K562 (cell line): ENCODE results near the gene DDX20. TPM values are rescaled to one million over a fixed set of nuclear protein-coding genes. Genes with fewer than 3 reads are reported as not detected.
A peak's percentile ranks its signal among the peaks of the same experiment; 100 is the strongest.

Experiments used
- ATF7 ChIP-seq: fragments of 450-650 bp; IDR thresholded peaks from 2 replicates; pipeline ENCODE4 v1.7.1; 2014; ENCODE audit warnings: mild to moderate bottlenecking, moderate library complexity
- CBX3 ChIP-seq, 2 experiments: IDR thresholded peaks; 1 replicate in 1 of 2; 2 replicates in 1 of 2; pipeline ENCODE4 v1.6.1; 2012; ENCODE audit warnings: inconsistent platforms in 2 of 2, low read length in 2 of 2, borderline replicate concordance in 1 of 2, control low read depth in 1 of 2
- HNRNPLL ChIP-seq: fragments of 200-400 bp; formaldehyde crosslinking; IDR thresholded peaks from 2 replicates; pipeline ENCODE4 v1.6.1; 2017; ENCODE audit warnings: low read length, low read depth, mild to moderate bottlenecking; ENCODE audit not compliant: poor library complexity, severe bottlenecking
- MCM7 ChIP-seq, 2 experiments: fragments of 450-650 bp; IDR thresholded peaks; 2 replicates each; pipeline ENCODE4 v1.6.1; 2016 to 2018
- NR2C2 ChIP-seq, 2 experiments: fragments of 200-800 bp in 1 of 2; sonication (Bioruptor generic) in 1 of 2; sonication (generic) in 1 of 2; formaldehyde crosslinking in 1 of 2; IDR thresholded peaks; 2 replicates each; pipeline versions ENCODE4 v1.6.1 to v1.8.0; 2016 to 2022; ENCODE audit warnings: mild to moderate bottlenecking in 1 of 2, missing compliant biosample characterization in 1 of 2, missing genetic modification characterization in 1 of 2, missing genetic modification reagents in 1 of 2
- PCBP1 ChIP-seq: fragments of 200-400 bp; formaldehyde crosslinking; IDR thresholded peaks from 2 replicates; pipeline ENCODE4 v1.6.1; 2018; ENCODE audit warnings: mild to moderate bottlenecking, low read depth, low read length; ENCODE audit not compliant: poor library complexity, severe bottlenecking
- ZBTB49 ChIP-seq: sonication (generic); formaldehyde crosslinking; IDR thresholded peaks from 2 replicates; pipeline ENCODE4 v1.8.0; 2022; ENCODE audit warnings: missing genetic modification reagents, mild to moderate bottlenecking, borderline replicate concordance
- ZFP91 ChIP-seq: sonication (generic); formaldehyde crosslinking; IDR thresholded peaks from 2 replicates; pipeline ENCODE4 v1.8.0; 2022; ENCODE audit warnings: mild to moderate bottlenecking, missing genetic modification reagents
- ZNF609 ChIP-seq: sonication (generic); formaldehyde crosslinking; IDR thresholded peaks from 2 replicates; pipeline ENCODE4 v1.8.1; 2023; ENCODE audit warnings: missing genetic modification reagents, mild to moderate bottlenecking, borderline replicate concordance
- polyA plus RNA-seq, 8 experiments: library from polyadenylated mRNA; depleted of rRNA in 4 of 8; stranded (reverse) in 5 of 8; unstranded in 3 of 8; fragments of >200 nt; fragmentation: Nextera tagmentation in 2 of 8; fragmentation: Illumina TruSeq in 1 of 8; extraction: Ambion mirVana in 2 of 8; extraction: Trizol in 1 of 8; gene quantifications; 2 replicates each; pipeline versions ENCODE4 v1.2.1 to v1.2.3, GENCODE V29; 2011 to 2014; ENCODE audit warnings: inconsistent platforms in 1 of 8, missing spikeins in 1 of 8
- total RNA-seq, 7 experiments: library from RNA; depleted of rRNA in 6 of 7; stranded (reverse); fragments of >200 nt in 6 of 7; fragmentation: Illumina TruSeq in 2 of 7; extraction: Trizol in 2 of 7; gene quantifications; 2 replicates each; pipeline versions ENCODE4 v1.2.1 to v1.2.3, GENCODE V29; 2011 to 2021; ENCODE audit warnings: low replicate concordance in 1 of 7

The DDX20 gene
- total and polyA plus RNA-seq, 9 of the 15 experiments (the other 6 are each of a cell fraction or from before 2014, with no cell fraction given) = 8.3 to 33.4 (median 24.5) TPM

GRCh38 chr1:111739194-111739924 lies 16.3 kb upstream of the DDX20 start, which contains the start of gene INKA2 (continued):
- peak; percentile 81 for TF ChIP-seq PCBP1
- TF ChIP-seq ATF7 = 0 out of 2 replicates have a peak, but pooled peaks have one; percentile 37
- peak; percentile 80 for TF ChIP-seq ZFP91 (CRISPR knock-in tag)
- TF ChIP-seq ZBTB49 (CRISPR knock-in tag) = peak; percentile 97
- TF ChIP-seq HNRNPLL = peak; percentile 94
- TF ChIP-seq CBX3 (IDR thresholded peaks at IDR 0.05; ENCODE audit: borderline replicate concordance in 1 of 2, low read length in 2 of 2) = peak in 1 of 2 experiments; percentile 36; a peak in 1 of 3 replicates
- TF ChIP-seq ZNF609 (CRISPR knock-in tag) = peak; percentile 95; the same call in 1 of the 2 replicates
- TF ChIP-seq NR2C2 (CRISPR knock-in tag; IDR thresholded peaks at IDR 0.05) = peak; percentile 59; the same call in 1 of the 2 replicates
- 0 out of 2 replicates have a peak, but pooled peaks have one; percentile 22 for TF ChIP-seq NR2C2 (tag; IDR thresholded peaks at IDR 0.05)
- TF ChIP-seq MCM7 (IDR thresholded peaks at IDR 0.05) = no peak
